ENCODE measurements around the gene CHAC1.
"Not testable (repeated sequence)": the region's sequence is repeated elsewhere in the genome, so short reads cannot be mapped to it uniquely, and the experiment has no call there.

The CHAC1 gene

DNA sequence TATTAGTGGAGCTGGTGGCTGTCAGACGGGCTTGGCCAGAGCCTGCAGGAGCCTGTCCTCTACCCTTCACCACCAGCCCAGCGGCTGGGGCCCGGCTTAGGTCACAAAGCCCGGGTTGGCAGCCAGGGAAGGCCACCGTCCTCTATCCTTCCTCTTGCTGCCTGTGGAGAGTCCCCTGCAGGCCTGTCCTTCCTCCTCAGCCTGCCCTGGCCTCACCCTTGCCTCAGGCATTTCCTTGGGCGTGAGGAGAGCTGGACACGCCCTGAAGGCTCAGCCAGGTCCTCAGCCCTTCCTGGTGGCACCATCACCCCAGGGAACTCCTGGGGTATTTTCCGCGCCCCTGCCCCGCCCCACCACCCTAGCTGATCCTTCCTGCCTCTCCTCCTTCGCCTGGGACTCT is 7.7 kb downstream of the CHAC1 start:
- H3K27ac ChIP-seq, result no peak overlapping the region
- H3K4me2 ChIP-seq, result no peak overlapping the region
- TF ChIP-seq, protein P1, sequence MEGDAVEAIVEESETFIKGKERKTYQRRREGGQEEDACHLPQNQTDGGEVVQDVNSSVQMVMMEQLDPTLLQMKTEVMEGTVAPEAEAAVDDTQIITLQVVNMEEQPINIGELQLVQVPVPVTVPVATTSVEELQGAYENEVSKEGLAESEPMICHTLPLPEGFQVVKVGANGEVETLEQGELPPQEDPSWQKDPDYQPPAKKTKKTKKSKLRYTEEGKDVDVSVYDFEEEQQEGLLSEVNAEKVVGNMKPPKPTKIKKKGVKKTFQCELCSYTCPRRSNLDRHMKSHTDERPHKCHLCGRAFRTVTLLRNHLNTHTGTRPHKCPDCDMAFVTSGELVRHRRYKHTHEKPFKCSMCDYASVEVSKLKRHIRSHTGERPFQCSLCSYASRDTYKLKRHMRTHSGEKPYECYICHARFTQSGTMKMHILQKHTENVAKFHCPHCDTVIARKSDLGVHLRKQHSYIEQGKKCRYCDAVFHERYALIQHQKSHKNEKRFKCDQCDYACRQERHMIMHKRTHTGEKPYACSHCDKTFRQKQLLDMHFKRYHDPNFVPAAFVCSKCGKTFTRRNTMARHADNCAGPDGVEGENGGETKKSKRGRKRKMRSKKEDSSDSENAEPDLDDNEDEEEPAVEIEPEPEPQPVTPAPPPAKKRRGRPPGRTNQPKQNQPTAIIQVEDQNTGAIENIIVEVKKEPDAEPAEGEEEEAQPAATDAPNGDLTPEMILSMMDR (conservative IDR thresholded peaks at IDR 0.05; ENCODE audit: low read depth, low read length), result no peak

DNA sequence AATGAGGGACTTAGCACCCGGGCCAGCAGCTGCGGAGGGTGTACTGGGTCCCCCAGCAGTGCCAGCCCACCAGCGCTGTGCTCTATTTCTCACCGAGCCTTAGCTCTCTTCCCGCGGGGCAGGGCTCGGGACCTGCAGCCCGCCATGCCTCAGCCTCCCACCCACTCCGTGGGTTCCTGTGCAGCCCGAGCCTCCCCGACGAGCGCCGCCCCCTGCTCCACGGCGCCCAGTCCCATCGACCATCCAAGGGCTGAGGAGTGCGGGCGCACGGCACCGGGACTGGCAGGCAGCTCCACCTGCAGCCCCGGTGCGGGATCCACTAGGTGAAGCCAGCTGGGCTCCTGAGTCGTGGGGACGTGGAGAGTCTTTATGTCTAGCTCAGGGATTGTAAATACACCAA is 8.5 kb downstream of the CHAC1 start:
- not testable (repeated sequence) for H3K4me3 ChIP-seq (IDR thresholded peaks at IDR 0.05; ENCODE audit: insufficient read depth, low read depth, low read length); H3K4me2 ChIP-seq; H3K36me3 ChIP-seq (ENCODE audit: insufficient read depth); H3K79me2 ChIP-seq (ENCODE audit: insufficient read depth, low read depth); H2AFZ ChIP-seq (ENCODE audit: low read depth); H3K27ac ChIP-seq; H3K4me1 ChIP-seq (ENCODE audit: low read depth, poor library complexity, severe bottlenecking); H4K20me1 ChIP-seq (ENCODE audit: insufficient read depth); H3K27me3 ChIP-seq (ENCODE audit: insufficient read depth, low read depth); H3K9ac ChIP-seq

More for the DNA sequence above, 7.7 kb downstream of the CHAC1 start:
- Histone ChIP-seq H3K4me3 (IDR thresholded peaks at IDR 0.05; ENCODE audit: insufficient read depth, low read depth, low read length) (no peak overlapping the region), H3K9ac (no peak overlapping the region), H3K4me1 (ENCODE audit: low read depth, poor library complexity, severe bottlenecking) (peaks cover 3% of the 10 kb centered on the region), H3K36me3 (ENCODE audit: insufficient read depth) (no peaks in the 10 kb centered on the region), H4K20me1 (ENCODE audit: insufficient read depth) (no peaks in the 10 kb centered on the region), H3K79me2 (ENCODE audit: insufficient read depth, low read depth) (no peaks in the 10 kb centered on the region), H3K27me3 (ENCODE audit: insufficient read depth, low read depth) (no peaks in the 10 kb centered on the region), H2AFZ (ENCODE audit: low read depth) (no peak overlapping the region)

- H3K9ac ChIP-seq; H3K27me3 ChIP-seq (ENCODE audit: insufficient read depth, low read depth); H3K4me2 ChIP-seq; H3K36me3 ChIP-seq (ENCODE audit: insufficient read depth); H3K79me2 ChIP-seq (ENCODE audit: insufficient read depth, low read depth); H3K4me1 ChIP-seq (ENCODE audit: low read depth, poor library complexity, severe bottlenecking); H3K27ac ChIP-seq; H2AFZ ChIP-seq (ENCODE audit: low read depth); H3K4me3 ChIP-seq (IDR thresholded peaks at IDR 0.05; ENCODE audit: insufficient read depth, low read depth, low read length); H4K20me1 ChIP-seq (ENCODE audit: insufficient read depth): not testable (repeated sequence)
These were observed 9.0 kb downstream of the CHAC1 start for GRCh38 chr15:40962317-40962716.

DNA sequence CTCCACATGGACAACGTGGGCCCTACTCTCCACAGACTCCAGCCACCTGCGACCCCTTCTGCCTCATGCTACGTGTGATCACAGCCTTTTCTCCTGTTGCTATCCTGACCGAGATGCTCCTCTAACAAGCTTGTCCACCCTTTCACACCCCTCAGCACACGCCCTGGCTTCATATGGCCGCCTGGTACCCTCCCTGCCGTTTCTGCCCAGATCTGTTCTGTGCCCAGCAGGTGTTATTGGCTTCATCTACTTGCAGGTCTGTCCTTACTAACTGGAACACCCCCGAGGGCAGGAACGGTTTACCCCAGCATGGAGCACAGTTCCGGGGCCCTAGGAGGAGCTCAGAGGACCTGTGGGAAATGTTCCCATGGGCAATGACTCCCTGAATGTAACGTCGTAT is 9.9 kb downstream of the CHAC1 start:
- Histone ChIP-seq H3K4me1 (ENCODE audit: low read depth, poor library complexity, severe bottlenecking) (no peaks in the 10 kb centered on the region), H3K27me3 (ENCODE audit: insufficient read depth, low read depth) (no peaks in the 10 kb centered on the region), H3K79me2 (ENCODE audit: insufficient read depth, low read depth) (no peaks in the 10 kb centered on the region), H3K27ac (no peak overlapping the region), H3K9ac (no peak overlapping the region), H4K20me1 (ENCODE audit: insufficient read depth) (no peaks in the 10 kb centered on the region), H2AFZ (ENCODE audit: low read depth) (no peak overlapping the region), H3K4me2 (no peak overlapping the region), H3K36me3 (ENCODE audit: insufficient read depth) (no peaks in the 10 kb centered on the region), H3K4me3 (IDR thresholded peaks at IDR 0.05; ENCODE audit: insufficient read depth, low read depth, low read length) (no peak overlapping the region)
- TF ChIP-seq, protein P1 (conservative IDR thresholded peaks at IDR 0.05; ENCODE audit: low read depth, low read length), result no peak

DNA sequence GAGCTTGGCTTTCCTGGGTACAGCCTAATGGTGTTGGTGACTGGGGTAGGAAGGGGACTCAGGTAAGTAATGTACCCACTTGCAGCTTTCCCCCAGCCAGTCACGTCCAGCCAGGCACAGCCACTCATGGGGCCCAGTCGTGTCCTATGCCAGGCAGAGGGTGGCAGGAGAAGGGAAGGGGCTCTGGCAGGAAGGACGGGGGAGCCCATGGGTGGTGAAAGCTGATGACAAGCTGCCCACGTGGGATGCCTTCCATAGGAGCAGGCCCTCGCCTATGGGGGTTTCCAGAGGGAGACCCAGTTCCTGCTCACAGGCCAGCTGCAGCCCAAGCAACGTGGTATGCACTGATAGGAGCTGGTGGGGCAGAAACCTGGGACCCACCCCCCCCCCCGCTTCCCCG is 10.7 kb downstream of the CHAC1 start:
- Histone ChIP-seq H2AFZ (ENCODE audit: low read depth) (no peak overlapping the region), H3K9ac (no peak overlapping the region), H3K4me3 (IDR thresholded peaks at IDR 0.05; ENCODE audit: insufficient read depth, low read depth, low read length) (no peak overlapping the region), H3K27ac (no peak overlapping the region), H3K36me3 (ENCODE audit: insufficient read depth) (no peaks in the 10 kb centered on the region), H3K27me3 (ENCODE audit: insufficient read depth, low read depth) (no peaks in the 10 kb centered on the region), H3K4me1 (ENCODE audit: low read depth, poor library complexity, severe bottlenecking) (no peaks in the 10 kb centered on the region), H3K79me2 (ENCODE audit: insufficient read depth, low read depth) (no peaks in the 10 kb centered on the region), H4K20me1 (ENCODE audit: insufficient read depth) (no peaks in the 10 kb centered on the region), H3K4me2 (no peak overlapping the region)
- TF ChIP-seq, protein P1 (conservative IDR thresholded peaks at IDR 0.05; ENCODE audit: low read depth, low read length), result no peak

Measured in KMS-11 (cell line).